ENCODE data around the gene STT3A. TPM values are rescaled to one million over a fixed set of nuclear protein-coding genes. Genes with fewer than 3 reads are reported as not detected.
"Not testable (repeated sequence)": the region's sequence is repeated elsewhere in the genome, so short reads cannot be mapped to it uniquely, and the experiment has no call there.

STT3A gene
- polyA plus RNA-seq (2013, experiment 1 of 2; ENCODE audit: insufficient read length), result 301 TPM
- 289 TPM for polyA plus RNA-seq (2013, experiment 2 of 2; ENCODE audit: insufficient read length)

DNA sequence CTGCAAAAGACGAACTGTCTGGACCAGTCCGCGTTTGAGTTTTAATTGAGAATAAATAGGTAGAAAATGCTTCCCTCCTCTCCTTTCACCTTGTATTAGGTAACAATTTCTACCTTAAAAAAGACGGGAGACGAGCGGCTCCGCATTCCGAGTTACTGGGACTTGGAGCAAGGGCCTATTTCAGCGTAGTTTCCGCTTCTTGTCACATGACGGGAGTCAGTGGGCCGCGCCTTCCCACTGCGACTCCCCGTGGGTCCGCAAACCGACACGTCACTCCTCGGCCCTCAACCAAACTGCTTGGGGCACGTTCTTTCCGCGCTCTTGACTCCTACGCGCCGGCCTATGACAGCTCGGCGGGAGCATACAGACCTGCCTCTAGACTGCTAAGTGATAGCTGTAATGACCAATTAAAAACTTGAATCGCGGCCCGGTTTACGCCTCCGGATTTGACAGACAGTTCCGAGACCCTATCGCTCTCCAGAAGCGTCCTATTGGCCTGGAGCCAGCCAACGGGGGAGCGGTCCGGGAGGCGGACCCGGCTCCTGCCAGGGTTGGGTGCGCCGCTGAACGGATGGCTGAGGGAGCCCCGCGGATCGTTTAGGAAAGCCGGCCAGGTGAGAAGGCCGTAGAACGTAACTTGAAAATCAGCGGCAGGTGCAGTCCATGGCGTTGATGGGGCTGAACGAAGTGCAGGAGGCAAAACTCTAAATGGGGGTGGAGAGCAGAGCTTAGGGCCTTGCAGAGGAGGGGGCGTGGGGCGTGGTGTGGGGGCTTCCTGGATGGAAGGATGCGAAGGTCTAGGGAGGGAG lies at the start of gene STT3A:
Gene STT3A (plus strand): TSS at position 548 of the 809 bp plus-strand sequence. CDS start 3,064 bp downstream, outside the sequence.
- peak; percentile 100 for DNase-seq

DNA sequence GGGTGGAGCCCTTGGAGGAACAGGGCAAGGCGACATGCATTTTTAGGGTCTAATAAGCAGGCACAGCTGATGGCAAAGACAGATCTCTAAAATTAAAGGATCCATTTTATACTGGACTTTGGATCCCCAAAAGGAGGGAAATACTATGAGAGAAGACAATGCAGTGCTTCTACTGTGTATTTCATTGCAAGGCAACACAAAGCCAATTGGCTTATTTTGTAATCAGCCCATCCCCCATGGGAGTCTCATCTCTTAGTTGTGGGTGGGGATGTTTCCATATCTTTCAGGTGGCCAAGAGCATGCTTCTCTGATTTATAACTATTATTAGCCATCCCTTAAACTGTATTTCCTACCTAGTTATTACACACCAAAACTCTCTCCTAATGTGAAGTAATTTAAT lies 41.9 kb upstream of the STT3A start:
- DNase-seq, result no peak

DNA sequence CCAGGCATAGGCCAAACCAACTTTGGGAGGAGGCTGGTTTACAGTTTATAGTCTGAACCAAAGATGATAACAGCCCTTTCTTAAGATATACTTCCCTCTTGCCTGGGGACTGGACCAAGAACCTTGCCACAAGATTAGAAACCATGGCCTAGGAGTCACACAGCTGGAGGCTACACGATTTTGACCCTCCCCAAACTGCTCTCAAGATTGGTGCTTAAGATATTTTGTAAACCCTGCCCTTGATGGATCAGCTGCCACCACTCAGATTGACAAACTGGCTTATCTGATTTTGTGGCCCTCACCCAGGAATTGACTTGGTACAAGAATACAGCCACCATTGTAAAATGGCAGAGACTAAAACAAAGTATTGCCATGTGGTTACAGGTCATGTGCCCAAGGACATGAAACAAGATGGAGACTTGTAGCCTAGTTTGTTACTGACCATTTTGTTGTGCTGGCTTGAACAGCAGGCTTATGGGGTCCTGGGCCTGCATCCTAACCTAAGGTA lies 40.8 kb upstream of the STT3A start:
- DNase-seq, result no peak

DNA sequence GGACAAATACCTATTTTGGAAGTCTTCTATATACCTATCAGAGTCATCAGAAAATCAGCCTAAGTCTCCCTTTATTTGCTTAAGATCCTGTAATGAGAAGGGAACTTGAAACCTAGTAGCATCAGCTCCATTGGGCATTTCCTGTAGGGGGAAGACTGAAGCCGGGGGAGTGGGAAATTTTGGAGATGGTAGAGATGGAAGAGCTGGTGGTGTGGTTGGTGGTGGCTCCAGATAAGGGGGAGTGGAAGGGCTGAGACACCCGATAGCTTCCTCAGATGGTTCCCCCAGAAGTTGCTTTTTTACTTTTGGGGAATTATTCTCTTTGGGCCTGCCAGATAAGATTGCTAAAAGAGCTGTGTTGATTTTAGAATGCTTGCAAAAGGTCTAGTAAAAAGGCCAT lies 39.7 kb upstream of the STT3A start:
- no peak for DNase-seq

DNA sequence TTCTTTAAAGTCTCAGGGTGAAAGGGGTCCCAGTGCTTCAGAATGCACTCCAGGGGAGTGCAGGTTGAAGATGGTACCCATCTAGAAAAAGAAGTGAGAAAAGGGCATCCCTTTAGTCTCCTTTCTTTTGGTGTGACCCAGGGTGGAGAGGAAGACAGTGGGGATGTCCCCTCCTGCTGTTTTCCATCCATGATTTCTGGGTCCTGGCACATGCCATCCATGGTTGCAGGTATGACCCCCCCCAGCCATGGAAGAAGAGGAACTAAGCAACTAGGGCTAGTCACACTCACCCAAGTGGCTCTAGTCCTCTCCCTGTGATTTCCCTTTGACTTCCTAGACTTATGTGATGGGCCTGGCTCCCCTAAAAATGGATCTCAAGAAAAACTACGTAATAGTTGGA lies 39.3 kb upstream of the STT3A start:
- DNase-seq, result no peak

DNA sequence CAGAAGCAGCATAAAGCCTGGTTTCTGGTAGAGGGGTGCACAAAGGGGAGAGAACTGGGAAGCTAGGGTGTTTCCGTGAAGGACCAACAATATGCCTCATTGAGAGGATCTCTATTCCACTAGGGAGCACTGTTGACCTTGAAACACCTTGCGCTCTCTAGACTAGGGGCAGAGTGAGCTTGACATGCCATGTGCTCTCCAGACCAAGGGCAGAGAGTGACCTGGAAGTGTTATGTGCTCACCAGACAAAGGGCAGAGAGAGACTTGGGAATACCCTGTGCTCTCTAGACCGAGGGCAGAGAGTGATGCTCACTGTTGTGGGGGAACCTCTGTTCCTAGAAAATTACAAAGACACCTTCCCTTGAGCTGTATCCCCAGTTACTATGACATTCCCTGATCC lies 38.6 kb upstream of the STT3A start:
- DNase-seq, result no peak

DNA sequence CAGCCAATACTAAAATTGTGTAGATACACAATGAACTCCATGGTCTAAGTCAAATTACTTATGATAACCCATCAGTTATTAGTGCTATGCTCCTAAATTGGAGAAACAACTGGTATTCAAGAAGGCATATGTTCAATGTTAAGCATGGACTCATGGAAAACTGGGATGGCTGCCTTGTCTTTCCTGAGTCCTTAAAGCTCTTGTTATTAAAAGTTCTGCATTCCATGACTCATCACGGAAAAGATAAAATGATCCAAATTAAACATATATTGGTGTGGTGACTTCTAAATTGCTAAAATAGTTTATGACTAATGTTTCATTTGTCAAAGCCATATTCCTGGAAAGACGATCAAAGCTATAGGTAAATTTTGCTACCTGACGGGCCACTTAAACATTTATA lies 32.8 kb upstream of the STT3A start:
- DNase-seq, result no peak

DNA sequence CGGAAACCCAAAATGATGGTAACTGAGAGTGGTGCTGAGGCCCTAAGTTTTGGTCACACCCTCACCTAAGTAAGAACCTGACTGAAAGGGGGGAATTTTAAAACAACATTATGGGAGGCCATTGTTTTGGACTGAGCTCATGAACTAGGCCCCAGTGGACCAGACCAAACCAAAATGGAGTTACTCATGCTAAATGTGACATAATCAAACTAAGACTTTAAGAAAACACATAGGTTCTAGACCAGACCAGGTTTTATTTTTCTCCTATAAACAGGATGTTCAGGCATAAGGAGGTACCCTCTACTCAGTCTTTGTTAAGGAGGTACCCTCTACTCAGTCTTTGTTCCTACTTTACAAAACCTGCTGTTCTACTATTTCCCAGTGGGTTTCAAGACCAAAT lies 30.7 kb upstream of the STT3A start:
- DNase-seq, result no peak

DNA sequence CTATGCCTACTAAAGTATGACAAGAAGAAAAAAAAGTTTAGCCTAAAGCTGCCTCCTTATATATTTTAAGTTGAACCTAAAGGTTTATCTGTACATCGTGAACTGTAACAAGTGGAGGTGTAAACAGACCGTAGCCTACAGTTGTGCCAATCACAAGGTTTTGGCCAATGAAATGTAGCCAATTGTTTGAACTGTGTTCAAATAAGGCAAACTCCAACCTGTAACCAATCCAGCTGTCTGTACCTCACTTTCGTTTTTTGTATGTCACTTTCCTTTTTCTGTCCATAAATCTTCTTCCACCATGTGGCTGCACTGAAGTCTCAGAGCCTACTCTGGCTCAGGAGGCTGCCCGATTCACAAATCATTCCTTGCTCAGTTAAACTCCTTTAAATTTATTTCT lies 30.2 kb upstream of the STT3A start:
- no peak for DNase-seq

DNA sequence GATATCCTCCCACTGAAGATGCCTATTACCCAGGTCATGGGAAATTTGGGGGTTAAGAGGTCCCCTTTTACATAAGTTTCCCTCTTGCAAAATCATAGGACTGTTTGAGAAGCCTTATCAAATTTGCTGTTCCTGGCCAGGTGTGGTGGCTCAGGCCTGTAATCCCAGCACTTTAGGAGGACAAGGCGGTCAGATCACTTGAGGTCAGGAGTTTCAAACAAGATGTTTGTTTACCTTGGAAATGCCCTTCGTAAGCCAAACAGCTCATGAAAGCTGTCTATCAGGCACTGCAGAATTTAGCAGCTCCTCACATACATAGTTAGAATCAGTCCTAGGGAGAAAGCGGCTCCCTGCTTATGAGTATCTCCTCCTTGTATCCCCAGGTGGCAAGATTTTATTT lies 28.3 kb upstream of the STT3A start:
- DNase-seq, result no peak

DNA sequence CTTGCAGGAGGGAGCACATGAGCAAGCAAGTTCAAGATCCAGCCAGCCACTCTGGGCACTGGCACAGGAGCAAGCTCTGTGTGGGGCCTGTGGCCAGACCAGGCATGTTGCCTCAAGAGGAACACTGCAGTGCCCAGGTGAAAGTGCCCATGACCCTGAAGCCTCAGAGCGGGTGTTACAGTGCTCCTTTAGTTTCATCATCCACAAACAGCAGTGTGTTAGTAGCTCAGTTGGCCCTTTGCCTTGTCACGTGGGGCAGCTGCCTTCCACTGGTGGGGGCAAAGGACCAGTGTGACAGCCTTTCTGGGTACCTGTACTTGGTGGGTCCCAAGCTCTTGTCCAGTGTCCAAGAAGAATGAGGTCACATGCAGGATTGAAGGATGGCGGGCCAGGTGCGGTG lies 26.4 kb upstream of the STT3A start:
- no peak for DNase-seq

DNA sequence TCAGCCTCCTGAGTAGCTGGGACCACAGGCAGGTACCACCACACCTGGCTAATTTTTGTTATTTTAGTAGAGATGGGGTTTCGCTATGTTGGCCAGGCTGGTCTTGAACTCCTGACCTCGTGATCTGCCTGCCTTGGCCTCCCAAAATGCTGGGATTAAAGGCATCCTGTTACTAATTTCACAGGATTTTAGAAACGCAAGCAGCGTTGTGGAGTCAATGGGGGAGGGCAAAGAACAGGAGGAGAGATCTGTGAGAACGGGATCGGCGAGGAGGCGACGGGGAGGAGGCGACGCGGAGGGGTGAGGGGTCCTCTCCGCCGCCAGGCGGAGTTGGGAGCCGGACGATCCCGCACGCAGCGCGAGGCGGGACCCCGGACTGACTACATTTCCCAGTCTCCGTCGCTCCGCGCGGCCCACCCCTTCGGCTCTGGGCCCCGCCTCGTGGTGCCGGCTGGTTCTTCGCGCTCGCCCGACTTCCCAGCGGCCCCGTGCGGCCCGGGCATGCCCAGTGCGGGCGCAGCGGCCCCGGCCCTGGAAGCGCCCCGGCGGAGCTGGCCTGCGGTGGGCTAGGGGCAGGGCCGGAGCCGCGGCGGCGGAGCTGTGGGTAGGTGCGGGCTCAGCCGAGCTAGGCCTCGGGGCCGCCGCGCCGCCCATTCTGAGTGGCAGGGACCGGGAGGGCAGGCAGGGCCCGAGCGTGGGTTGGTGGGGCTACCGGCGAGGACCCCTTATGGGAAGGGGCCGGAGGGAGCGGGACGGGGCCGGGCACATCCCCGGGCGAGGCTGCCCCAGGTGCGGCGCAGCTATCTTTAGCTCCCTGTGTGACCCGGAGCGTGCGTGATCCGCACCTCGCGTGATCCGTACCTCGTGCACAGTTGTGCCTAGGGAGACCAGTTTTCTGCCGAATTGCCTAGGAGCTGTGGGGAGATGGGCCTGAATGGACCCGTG lies 23.4 kb upstream of the STT3A start, which contains the start of gene EI24:
Gene EI24 (plus strand): TSS at position 508 of the 945 bp plus-strand sequence. CDS start 3,051 bp downstream, outside the sequence.
- DNase-seq, result peak; percentile 94

DNA sequence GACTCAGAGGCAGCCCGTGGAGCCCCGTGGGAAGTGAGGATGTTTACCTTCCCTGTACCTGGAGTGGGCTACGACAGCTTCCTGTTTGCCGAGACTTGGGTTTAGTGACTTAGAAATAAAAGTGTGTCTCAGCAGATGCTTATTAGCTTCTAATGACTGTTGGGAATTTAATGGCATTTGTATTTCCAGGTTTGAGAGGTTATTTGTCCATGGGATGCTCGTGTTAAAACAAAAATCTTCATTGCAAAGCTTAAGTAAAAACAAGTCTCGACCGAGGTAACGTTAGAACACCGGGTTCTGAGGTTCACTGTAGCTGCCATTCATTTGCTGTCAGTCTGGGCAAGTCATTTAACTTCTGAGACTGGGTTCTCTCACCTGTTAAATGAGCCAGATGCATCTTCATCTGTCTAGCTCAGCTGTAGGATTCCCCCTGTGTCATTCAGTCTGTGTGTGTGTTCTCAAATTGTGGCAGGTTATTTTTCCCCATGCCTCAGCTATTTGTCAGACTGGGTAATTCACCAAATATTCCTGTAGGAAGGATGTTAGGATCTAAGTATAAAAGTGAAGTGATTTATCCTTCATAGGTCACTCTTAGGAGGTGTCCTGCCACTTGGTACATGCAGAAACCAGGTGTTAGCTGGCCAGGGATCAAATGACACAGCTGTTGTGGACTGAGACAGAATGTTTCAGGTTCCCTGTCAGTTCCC lies 22.6 kb upstream of the STT3A start:
- DNase-seq, result no peak

DNA sequence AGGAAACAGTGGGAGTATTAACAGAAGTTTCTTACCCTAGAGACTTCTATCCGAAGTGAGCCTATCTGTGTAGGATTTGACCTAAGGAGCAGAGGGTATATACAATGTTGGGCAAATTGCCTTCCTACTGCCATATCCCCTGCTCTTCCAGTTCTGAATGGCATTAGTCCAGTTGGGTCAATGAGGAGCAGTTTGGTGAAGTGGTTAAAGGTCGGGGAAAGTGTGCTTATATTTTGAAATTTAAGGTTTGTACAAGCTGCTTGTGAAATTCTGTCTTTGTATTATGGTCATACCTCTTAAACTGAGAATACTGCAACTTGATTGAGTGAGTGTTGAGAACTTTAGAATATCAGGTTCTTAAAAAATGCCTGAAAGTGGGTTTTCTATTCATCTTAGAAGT lies 21.7 kb upstream of the STT3A start:
- no peak for DNase-seq

DNA sequence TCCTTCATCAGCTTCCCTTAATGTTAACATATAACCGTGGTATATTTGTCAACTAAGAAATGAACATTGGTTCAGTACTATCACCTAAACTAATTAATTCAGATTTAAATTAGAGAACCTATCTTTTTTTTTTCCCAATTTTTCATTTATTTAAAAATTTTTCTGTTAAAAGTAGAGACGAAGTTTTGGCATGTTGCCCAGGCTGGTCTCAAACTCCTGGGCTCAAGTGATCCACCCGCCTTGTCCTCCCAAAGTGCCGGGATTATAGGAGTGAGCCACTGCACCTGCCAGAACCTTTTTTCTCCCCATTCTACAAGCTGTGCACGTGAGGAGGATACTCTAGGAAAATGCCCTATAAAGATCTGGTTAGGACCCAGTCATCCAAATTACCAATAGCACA lies 19.7 kb upstream of the STT3A start:
- no peak for DNase-seq

DNA sequence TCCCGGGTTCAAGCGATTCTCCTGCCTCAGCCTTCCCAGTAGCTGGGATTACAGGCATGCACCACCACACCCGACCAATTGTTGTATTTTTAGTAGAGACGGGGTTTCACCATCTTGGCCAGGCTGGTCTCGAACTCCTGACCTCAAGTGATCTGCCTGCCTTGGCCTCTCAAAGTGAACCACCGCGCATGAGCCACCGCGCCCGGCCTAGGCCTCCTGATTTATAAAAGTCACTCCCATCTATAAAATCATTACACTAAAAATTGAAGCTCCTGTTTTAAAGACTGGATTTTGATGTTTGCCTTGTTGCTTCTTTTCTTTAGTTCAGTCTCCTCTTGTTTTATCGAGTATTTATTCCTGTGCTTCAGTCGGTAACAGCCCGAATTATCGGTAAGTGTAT lies 15.5 kb upstream of the STT3A start:
- DNase-seq, result not testable (repeated sequence)

DNA sequence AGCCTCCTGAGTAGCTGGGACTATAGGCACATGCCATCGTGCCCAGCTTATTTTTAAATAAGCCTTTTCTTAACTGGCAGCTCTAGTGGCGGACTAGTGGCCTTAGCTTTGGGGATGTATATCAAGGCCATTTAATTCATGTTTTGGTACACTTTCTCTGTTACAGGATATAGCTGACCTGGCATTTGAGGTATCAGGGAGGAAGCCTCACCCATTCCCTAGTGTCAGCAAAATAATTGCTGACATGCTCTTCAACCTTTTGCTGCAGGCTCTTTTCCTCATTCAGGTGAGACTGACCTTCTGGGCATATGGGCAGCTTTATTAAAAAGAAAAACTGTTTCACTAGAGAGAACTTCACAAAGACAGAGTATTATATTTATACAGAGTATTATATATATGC lies 13.9 kb upstream of the STT3A start:
- no peak for DNase-seq

DNA sequence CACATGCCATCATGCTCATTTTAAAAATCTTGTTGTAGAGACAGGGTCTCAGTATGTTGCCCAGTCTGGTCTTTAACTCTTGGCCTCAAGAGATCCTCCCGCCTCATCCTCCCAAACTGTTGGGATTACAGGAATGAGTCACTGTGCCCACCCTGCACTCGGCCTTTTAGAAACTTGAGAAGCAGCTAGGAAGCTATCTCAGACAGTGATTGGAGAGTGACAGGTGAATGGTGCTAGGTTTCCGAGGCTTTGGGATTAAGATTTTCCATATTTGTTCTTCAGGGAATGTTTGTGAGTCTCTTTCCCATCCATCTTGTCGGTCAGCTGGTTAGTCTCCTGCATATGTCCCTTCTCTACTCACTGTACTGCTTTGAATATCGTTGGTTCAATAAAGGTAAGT lies 12.8 kb upstream of the STT3A start:
- no peak for DNase-seq

DNA sequence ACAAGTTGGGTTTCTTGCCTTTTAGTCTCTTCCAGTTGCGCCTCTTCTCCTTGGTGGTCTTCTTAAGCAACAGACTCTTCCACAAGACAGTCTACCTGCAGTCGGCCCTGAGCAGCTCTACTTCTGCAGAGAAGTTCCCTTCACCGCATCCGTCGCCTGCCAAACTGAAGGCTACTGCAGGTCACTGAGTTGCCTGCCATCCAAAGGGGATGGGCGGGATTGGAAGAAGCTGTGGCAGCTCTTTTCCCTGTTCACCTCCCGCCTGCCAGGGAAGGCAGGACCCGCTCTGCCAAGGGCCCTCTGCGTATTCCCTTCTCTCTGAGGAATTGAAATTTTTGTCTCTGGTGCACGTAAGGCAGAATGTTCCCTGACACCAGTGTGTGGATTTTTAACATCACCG lies 9.2 kb upstream of the STT3A start:
- DNase-seq, result no peak

DNA sequence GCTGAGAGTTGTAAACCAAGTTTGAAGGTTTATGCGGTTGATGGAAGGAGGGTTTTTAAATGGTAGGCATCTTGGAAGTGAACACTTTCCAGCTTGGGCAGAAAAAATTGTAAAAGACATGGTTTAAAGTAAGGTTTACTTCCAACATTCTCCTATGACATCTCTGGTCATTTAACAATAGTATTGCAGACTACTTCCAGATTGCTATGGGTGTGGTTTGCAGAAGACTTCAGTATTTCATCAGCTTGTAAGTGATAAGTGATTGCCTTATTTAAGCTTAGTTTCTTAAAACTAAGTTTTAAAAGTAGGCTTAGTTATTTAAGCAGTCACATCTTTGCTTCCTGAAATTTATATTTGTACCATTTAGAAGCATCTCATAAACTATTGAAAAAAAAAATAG lies 7.2 kb upstream of the STT3A start:
- DNase-seq, result no peak

DNA sequence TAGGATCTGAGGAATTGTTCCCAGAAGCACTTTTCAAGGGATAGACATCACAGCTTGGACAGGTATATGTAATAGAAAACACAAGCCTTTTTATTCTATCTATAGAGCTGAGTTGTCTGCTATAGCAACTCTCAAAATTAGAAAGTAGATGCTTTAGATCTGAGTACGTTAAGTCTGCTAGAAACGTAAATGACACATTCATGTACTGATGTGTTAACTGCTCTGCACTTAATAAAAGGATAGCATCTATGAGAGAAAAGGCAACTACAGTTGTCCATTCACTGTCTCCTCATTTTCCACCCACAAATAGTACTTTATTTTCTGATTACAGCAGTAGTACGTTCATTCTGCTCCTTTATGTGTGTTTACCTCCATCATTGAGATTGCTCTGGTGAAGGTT lies 6.0 kb upstream of the STT3A start:
- no peak for DNase-seq

DNA sequence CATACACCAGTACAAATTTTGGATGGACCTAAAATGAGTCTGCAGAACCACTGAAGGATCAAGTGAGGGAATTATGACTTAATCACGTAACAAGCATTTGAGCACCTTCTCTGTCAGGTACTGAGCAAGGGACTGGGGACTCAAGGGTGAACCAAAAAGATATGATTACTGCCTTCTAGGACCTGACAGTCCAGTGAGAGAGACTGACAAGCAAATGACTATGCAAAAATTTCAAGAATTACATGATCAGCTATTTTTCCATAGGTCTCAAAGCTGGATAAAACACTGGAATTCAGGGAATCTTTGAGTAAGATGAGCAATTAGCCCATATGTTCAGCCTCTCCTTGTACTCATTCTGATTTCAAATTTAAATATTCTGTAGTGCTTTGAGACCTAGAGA lies 5.2 kb upstream of the STT3A start:
- DNase-seq, result peak; percentile 35

DNA sequence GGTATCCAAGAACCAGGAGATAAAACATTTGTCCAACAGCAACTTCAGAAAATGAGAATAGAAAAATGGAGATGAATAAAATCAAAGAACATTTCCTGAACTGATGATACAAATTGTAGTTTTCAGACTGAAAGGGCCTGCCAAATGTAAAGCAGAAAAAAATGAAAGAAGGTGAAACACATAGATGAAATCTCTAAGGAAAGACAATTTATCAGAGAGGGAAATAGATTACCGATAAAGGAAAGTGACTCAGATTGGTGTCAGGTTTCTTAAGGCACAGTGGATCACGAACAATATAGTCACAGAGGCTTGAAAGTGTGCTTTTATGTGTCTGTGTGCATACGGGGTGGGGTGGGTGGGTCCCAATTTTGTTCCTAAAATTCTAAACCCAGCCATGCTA lies 4.1 kb upstream of the STT3A start:
- no peak for DNase-seq
